Skin epidermis (tissue), 12 donors: ENCODE measurements around the gene FGF6.
A peak's percentile ranks its signal among the peaks of the same experiment; 100 is the strongest.

Source experiments
- H3K27ac ChIP-seq, 21 experiments: fragments of 200-600 bp; sonication (generic) in 11 of 21; one replicate each; pipeline ENCODE4 v1.5.0; 2020; ENCODE audit warnings: mild to moderate bottlenecking in 3 of 21, inconsistent platforms in 2 of 21, moderate library complexity in 2 of 21
- H3K4me3 ChIP-seq, 7 experiments: fragments of 200-600 bp; sonication (generic) in 2 of 7; one replicate each; pipeline ENCODE4 v1.5.0; 2020; ENCODE audit warnings: inconsistent platforms in 2 of 7, mild to moderate bottlenecking in 2 of 7, moderate library complexity in 1 of 7

Gene FGF6

DNA sequence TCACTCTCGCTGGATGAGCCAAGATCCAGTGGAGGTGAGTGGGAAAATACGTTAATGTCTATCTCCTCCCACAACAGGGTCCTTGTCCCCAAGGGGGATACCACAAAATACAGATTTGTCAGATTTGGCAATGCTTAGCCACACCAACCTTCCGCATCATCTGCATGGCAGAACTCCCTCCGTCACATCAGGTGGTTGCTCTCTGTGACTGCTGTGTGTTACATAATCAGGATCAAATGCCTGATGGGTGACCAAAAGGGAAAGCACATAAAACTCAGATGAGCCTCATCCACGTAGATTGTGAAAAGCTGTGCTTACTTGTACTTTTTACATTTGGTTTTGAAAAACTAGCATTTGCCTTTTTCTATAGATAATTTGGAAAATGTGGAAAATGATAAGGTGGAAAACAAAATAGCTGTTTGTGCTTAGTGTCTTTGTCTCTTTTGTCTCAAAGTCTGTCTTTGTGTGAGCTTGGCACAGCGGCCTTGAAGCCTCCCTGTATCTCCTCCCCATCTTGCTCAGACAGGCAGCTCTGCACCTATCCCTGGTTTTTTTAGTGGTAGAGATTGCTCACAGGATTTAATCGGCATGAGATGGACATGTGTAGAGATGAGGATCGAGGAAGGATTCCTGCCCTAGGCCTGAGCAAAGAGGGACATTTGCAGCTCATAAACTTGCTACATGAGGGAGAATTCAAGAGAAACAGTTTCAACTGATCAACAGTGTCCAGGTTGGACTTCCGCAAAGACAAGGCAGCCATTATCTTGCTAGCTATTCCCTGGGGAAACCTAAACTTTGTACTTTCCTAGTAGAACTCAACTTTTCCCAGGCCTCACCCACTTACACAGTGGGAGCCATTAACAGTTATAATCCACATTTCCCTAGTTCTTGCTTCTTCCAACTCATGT is 3.6 kb upstream of the FGF6 start:
- no peak overlapping the region for H3K27ac ChIP-seq

DNA sequence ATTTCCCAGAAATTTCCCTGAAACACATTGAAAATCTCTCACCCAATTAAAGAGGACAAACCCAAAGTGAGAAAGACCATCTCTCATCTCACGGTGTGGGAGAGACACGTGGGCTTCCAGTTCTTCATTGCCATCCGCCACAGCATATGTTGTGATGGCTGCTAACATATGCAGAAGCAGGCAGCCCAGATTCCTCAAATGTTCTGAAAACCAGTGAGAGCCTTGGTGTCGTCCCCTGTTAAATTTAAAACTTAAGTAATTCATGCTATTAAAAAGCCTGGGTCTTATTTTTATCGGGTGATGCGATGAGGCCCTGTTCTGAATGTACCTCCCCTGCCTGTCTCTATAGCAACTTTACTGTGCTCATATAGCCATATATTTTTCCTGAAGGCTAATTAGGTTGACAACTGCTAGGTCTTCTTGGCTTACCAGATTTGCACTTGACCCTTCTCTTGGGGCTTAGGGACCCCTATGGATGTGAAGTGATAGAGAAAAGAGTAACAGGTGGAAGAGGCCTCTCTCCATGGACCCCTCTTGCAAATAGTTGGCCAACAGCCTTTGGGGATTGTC is 2.8 kb upstream of the FGF6 start:
- Histone ChIP-seq H3K27ac (no peak overlapping the region), H3K4me3 (no peak overlapping the region)

More for the DNA sequence above, 3.6 kb upstream of the FGF6 start:
- no peak overlapping the region for H3K4me3 ChIP-seq

DNA sequence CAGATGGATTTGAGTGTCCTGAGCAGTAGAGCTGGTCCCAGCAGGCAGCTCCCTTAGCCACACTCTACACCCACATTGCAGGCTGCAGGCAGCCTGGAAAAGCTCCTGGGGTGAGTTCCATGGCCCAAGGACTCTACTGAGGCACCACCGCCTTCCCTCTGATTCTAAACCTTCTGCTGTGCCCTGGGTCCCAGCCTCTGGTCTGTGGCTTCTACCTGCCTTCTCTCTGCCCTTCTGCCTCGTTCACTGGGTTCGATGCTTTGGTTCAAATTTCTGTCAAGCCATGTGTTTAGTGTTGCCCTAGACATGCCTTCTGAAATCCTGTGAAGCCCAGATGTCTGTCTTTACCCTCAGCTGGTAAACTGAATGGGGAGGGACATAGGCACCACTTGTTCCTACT is 1.5 kb upstream of the FGF6 start:
- Histone ChIP-seq H3K4me3 (no peak overlapping the region), H3K27ac (no peak overlapping the region)

DNA sequence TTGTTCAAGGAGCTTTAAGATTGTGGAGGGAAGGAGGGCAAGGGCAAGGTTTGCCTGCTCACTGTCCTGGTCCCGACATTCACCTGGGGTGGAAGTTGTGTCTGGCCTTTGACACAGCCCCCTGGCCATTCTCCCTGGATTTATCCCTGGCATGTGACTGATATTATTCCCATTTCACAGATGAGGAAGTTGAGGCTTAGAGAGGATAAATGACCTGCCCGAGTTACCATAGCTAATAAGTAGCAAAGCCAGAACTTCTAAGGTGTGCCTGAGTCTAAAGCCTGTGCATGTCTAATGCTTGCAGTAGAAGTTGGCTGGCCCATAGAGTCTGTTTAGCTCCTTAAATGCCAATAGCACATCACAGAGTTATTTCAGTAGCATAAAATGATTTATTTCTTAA is 720 bp upstream of the FGF6 start:
- Histone ChIP-seq H3K27ac (no peak overlapping the region), H3K4me3 (no peak overlapping the region)

DNA sequence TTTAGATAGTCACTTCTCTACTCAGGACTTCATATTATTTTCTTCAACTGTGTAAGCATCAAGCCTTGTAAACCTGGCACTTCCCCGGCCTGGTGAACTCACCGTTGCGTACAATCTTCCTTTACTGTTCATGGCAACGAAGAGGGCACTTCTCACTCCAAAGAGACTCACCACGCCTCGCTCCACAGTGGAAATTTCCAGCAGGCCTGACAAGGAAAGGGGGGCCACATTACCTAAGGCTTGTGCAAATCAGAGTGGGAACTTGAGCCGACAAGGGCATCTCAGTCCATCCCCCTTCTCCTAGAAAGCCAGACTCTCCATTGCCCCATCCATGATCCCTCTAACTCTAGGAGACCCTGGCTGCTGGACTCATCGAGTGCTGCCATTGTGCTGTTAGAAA is 1.6 kb downstream of the FGF6 start:
- Histone ChIP-seq H3K27ac (no peak overlapping the region), H3K4me3 (no peak overlapping the region)

DNA sequence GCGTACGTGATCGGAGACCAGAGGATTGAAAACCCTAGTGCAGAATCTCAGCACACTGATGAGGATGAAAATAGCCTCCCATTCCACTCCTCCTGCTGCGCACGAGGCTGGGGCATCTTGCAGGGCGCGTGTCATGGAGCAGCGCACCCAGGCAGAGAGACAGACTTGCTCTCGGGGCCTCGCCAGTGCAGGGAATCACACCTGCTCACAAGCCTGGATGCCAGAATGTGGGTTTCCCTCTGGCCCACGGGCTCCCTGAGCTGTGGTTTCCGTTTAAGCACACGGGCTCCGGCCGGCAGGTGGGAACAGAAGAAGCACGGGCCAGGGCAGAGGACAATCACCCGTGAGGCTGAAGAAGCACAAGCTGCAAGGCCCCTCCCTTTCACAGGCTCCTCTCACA is 2.0 kb downstream of the FGF6 start:
- Histone ChIP-seq H3K27ac (no peak overlapping the region), H3K4me3 (no peak overlapping the region)

DNA sequence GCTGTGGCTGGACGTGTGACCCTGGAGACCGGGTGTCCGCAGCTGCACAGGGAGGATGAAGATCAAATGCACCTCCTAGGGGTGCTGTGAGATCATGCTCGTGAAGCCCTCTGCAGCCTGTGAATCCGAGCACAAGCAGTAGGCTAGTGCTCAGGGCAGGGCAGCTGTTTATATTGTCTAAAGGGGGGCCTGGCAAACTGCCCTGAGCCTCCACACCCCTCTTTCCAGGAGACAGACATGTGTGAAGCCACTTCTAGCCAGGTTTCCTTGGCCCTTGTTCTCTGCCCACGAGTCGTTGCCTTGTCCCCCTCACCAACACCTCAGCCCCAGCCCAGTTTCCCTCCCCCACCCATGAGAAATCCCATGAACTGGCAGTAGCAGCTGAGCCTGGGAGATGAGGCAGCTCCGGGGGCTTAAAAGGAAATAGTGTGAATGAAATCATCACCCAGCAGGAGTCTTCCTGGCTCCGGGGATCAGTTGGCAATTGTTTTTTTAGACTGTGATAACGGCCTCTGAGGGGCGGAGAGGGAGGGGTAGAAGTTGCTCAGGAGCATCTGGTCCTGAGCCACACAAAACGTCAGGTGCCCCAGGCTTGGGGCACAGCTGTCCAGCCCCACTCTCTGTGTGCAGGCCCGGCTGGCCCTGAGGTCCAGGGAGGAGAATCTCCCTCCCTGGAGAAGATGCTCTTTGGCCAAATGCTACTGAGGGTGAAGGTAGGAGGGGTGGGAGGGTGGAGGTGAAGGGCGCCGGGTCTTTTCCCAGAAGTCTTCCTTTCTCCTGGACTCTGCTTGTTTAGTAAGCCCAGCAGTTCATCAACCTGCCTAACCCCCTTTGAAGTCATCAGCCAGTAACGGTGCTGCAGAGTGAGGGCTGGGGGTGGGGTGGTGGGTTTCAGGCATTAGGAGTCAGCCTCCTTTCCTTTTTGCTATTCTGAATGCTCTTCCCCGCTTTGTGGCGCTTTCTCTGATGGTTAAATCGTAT is 4.0 kb downstream of the FGF6 start:
- H3K4me3 ChIP-seq = no peak overlapping the region
- no peak overlapping the region for H3K27ac ChIP-seq

DNA sequence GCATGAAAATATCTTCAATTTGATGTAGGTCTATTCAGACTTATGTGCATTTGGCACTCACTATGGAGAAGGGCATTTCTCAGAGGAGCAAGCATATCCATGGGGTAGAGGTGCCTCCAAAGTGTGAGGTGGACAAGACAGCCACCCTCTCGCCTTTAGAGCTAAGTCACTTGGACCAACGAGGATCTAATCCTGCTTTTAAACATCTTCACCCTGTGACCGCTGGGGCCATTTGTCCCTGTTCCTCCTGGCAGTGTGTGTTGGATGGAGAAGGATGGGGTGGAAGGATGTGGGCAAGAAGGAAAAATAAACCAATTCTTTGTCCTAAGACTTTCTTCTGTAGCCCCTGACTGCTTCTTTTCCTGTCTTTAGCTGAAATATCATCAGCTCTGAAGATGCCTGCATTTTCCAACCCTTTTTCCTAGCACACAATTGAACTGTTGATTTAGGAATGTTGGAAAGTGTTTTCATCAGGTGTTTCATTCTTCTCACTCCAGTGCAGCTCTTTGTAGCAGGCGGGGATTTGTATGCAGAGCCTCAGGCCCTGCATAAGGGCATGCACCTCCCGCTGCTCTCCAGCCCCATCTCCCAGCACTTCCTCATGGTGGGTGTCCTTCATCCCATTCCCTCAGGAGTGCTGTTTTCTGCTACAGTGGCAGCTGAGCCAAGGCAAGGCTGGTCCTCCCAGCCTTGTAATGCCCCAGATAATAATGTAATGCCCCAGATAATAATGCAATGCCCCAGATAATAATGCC is 5.3 kb downstream of the FGF6 start:
- Histone ChIP-seq H3K27ac (peak overlapping the region in 1 of 21 experiments; percentile 17), H3K4me3 (no peak overlapping the region)

DNA sequence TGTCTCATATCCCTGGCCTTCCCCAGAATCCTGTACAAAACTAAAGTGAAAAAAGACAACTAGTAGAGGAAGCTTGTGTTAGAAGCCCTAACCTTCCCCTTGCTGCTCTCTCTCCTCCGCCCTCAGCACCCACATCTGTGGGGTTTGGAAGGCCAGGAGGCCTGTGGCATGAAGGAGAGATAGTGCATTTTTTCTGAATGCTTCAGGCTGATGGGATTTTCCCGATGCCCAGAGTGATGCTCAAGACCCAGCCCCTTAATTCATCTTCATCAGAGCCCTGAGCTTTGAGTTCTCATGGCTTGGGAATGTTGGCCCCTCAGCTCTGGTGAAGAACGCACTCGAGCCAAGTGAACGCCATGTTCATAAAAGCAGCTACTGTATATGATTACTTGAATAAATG is 5.9 kb downstream of the FGF6 start:
- H3K4me3 ChIP-seq = no peak overlapping the region
- peak overlapping the region in 1 of 21 experiments; percentile 17 for H3K27ac ChIP-seq

DNA sequence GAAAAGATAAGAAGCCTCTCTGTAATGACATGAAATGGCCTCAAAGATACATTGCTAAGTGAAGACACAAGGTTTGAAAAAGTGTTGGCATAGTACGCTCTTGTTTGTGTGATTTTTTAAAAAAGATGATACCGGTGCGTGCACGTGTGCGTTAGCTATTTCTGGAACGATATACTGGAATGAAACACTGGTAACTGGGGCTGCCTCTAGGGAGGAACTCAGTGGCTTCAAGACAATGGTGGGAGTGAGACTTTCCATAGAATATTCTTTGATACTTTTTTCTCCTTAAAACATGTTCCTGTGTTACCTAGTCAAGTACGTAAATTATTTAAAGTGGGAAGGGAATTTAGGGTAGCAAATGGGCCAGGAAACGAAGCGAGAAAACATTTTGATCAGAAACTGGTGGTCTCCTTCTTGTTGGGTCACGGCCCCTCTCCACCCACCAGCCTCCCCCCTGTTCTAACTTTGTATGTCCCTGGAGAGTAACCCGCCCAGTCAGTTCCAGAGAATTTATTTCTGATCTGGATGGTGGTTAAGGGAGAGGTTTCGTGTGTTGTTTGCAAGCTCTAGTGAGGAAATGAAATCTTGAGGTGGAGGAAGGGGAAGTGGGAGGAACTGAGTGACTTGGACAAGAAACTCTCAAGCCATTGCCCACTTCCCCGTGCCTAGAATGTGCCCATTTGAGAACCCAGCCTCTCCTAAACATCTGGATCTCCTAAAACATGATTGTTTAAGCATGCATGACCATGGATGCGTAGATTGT is 6.6 kb downstream of the FGF6 start:
- Histone ChIP-seq H3K27ac (peak overlapping the region in 2 of 21 experiments; percentile 1 to 58), H3K4me3 (no peak overlapping the region)

DNA sequence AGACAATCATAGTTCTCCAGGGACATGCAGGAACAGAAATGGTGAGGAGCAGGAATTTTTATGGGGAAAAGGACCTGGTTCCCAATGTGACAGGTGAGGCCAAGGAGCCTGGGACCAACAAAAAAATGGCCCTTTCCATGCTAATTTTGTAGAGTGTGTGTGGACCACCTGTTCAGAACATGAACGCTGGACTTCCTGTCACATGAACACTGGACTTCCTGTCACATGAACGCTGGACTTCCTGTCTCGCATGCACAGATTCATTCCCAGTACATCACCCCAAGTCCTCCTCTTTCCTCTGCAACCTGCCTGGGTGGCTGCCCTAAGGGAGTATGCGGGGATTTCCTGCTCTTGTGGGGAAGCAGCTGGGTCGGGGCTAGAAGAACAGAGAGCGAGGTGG is 10.1 kb downstream of the FGF6 start:
- H3K27ac ChIP-seq = peak overlapping the region in 1 of 21 experiments; percentile 42
- H3K4me3 ChIP-seq = no peak overlapping the region

DNA sequence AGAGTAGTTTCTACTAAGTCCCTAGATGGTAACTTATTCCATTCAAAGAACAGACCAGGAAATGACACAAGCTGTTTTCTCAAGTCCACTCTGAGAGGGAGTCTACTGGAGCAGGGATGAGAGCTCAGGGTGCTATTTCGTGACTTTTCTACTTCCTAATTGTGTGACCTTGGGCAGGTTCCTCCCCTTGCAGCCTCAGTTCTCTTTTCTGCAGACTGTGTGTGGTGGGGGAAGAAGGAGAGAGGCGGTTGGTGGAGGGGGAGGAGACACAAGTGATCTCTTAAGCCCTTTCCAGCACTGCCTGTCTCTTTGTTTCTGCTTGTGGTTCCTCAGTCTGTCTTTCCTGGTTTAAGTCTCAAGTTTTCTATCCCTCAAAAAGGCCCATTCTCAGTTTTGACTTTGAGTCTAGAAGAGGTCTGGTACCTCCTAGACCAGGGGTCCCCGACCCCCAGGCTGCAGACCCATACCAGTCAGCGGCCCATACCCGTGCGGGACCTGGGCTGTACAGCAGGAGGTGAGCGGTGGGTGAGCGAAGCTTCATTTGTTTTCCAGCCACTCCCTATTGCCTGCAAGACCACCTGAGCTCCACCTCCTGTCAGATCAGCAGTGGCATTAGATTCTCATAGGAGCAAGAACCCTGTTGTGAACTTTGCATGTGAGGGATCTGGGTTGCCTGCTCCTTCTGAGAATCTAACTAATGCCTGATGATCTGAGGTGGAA is 10.7 kb downstream of the FGF6 start:
- Histone ChIP-seq H3K27ac (peak overlapping the region in 2 of 21 experiments; percentile 46 to 49), H3K4me3 (no peak overlapping the region)

DNA sequence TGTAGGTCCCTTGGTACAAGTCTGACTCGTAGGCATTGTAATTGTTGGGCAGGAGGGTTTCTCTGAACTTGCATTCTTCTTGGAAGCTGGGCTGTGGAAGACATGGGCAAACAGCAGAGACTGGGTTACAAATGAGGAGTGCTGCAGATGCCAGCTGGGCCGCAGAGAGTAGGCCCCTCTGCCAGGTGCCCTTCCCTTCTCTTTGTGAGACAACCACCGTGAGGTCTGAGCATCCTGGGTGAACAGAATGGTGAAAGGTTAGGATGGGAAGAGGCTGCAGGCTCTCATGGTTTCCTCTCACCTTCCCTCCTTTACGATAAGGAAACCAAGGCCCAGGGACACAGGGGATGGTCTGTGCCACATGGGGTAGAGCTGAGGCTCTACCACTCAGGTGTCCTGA is 11.3 kb downstream of the FGF6 start:
- Histone ChIP-seq H3K27ac (peak overlapping the region in 2 of 21 experiments; percentile 16 to 46), H3K4me3 (no peak overlapping the region)

DNA sequence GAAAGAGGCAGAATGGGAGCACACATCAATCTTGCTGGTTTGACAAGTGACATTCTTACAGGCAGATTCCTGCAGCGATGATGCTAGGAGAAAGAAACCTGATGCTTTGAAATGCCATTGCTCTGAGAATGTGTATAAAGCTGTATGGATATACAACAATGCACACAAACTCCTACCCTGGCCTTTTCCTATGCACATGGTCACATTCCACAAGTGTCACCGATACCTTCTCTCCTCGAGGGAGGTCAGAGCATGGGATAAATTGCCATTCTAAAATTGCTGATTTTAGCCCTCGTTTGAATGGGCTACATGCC is 11.9 kb downstream of the FGF6 start:
- Histone ChIP-seq H3K27ac (peak overlapping the region in 1 of 21 experiments; percentile 2), H3K4me3 (no peak overlapping the region)

DNA sequence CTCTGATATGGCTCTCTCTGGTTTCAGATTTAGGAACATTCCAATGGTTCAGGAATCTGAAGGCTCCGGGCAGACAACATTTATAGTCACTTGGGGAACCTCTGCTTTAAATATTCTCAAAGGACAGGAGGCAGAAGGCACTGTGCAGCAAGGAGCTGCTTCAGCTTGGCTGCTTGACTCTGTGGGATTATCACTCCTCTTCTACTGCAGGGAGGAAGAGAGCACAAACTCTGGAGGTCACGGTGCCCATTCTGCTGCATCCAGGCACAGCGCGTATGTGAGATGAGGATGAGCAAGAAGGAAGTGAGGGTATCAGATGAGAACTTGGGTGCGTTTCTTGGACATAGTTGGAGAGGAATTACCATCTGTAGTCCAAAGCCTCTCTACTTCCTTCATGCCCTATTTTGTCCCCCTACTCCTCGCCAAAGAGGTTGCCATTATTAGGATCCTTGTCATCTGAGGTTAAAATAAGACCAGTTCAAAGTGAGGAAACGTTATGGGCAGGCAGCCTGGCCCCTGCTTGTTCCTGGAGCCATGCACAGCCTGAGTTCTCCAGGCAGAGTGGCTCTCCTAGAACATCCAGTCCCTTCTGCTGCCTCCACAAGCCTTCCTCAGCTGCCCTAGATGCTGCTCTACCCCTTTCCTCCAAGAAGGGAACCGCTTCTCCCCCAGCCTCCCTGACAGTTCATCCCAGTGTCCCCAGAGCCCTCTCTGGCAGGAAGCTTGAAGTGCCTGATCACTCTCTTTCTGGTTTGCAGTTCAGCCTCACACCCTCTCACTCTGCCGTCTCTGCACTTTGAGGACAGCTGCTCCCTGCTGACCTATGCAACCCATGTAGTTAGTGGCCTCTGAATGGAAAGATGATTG is 12.5 kb downstream of the FGF6 start:
- Histone ChIP-seq H3K4me3 (no peak overlapping the region), H3K27ac (peak overlapping the region in 1 of 21 experiments; percentile 2)

DNA sequence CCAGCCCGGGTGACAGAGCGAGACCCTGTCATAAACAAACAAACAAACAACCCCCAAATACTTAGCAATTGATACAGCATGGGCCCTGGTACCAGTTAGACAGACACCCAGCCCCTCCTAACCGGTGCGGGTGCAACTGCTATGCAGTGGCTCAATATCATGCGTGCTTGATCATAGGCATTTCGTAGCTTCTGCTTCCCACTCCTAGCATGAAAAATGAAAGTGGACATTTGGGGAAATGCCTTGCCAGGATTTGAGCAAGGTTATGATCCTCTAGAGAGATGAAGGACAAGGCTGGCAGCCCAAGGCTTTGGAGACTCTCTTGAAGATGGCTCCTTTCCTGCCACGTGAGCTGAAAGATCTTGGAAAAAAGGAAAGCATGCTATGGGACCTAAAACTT is 13.7 kb downstream of the FGF6 start:
- Histone ChIP-seq H3K27ac (no peak overlapping the region), H3K4me3 (no peak overlapping the region)

DNA sequence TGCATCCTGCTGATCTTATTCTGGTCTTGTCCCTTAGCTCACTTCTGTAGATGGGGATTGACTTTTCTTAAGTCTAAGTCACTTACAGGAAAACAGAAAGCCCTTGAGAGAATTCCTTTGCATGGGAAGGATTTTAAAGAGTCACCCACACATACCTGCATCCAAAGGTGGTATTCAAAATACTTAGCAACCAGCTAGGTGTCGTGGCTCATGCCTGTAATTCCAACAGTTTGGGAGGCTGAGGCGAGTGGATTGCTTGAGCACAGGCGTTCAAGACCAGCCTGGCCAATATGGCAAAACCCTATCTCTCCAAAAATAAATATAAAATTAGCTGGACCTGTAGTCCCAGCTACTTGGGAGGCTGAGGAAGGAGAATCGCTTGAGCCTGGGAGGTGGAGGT is 14.2 kb downstream of the FGF6 start:
- H3K4me3 ChIP-seq = no peak overlapping the region
- H3K27ac ChIP-seq = no peak overlapping the region
